Fibroblast of upper back skin (primary cell): ENCODE results near the gene SLC19A2.
A peak's percentile ranks its signal among the peaks of the same experiment; 100 is the strongest.
"Not testable (repeated sequence)": the region's sequence is repeated elsewhere in the genome, so short reads cannot be mapped to it uniquely, and the experiment has no call there.

Experiments
- DNase-seq: peaks from one replicate; pipeline ENCODE4 v3.0.0-alpha.2; 2013

The SLC19A2 gene

DNA sequence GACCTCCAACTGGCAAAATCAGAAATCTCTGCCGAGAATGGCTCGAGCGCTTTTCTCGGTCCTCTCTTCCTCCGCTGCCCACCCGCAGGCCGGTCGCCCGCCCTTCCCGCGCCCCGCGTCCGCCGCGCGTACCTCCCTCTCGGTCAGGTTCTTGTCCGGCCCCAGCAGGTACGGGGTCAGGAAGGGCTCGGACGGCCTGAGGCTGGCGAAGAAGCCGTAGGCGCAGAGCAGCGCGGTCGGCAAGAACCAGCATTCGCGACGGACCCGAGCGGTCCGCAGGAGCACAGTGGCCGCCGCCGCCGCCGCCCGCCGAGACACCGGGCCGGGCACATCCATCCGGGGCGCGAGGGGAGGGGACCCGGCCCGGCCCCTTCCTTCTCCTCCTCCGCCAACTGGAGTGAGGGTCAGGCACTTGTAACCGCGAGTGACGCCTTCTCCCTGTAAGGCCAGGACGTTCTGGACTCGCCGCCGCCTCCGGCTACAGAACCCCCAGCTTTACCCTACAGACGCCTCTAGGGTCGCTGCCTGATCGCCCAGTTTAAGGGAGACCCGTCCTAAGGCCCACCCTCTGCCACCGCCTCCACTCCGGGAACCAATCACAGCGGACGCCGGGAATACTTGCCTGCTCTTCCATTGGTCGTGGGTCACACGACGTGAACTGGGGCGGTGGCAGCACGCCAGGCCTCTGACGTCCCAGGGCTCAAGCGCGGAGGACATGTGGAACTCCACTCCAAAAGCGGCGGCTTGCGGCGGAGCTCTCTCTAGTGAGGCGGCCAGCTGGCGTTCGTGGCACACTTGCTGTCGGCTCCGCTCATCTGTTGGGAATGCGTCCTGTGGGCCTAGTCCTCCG is at the start of gene SLC19A2:
TSS of gene SLC19A2 (minus strand) at position 514 of the 850 bp plus-strand sequence. CDS start at position 336, 178 bp downstream.
- DNase-seq = peak; percentile 100

DNA sequence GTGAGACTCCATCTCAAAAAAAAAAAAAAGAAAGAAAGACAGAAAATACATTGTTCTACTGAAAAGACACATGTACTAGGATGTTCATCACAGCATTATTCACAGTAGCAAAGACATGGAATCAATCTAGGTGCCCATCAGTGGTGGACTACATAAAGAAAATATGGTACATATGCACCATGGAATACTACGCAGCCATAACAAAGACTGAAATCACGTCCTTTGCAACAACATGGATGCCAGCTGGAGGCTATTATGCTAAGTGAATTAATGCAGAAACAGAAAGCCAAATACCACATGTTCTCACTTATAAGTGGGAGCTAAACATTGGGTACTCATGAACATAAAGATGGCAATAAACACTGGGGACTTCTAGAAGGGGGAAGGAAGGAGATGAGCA is 48.9 kb upstream of the SLC19A2 start:
- DNase-seq = no peak

DNA sequence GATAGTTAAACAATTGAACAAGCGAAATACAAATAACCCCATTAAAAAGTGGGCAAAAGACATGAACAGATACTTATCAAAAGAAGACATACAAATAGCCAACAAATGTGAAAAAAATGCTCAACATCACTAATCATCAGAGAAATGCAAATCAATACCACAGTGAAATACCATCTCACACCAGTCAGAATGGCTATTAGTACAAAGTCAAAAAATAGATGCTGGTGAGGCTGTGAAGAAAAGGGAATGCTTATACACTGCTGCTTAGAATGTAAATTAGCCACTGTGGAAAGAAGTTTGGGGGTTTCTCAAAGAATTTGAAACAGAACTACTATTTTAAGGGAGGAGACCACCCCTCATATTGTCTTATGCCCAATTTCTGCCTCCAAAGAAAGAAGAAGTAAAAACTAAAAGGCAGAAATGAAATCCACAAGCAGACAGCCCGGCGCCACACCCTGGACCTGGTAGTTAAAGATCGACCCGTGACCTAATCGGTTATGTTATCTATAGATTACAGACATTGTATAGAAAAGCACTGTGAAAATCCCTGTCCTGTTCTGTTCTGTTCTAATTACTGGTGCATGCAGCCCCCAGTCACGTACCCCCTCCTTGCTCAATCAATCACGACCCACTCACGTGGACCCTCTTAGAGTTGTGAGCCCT is 47.9 kb upstream of the SLC19A2 start:
- not testable (repeated sequence) for DNase-seq

DNA sequence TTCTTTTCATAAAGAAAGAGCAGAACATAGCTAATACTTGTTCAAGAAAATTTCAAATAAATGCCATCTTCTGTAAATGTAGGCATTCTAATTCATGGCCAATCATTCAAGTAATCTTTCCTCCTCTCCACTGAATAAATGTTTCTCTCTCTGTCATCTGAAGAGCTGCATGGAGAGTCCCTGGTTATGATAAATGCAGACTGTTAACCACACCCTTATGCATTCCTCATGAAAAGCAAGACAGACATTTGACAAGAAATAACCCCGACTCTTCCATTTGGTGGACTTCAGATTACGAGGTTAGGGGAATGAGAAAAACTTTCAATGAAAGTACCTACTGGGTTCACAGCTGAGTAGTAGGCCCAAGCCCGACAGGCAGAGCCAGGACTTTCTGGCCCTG is 44.7 kb upstream of the SLC19A2 start:
- no peak for DNase-seq

DNA sequence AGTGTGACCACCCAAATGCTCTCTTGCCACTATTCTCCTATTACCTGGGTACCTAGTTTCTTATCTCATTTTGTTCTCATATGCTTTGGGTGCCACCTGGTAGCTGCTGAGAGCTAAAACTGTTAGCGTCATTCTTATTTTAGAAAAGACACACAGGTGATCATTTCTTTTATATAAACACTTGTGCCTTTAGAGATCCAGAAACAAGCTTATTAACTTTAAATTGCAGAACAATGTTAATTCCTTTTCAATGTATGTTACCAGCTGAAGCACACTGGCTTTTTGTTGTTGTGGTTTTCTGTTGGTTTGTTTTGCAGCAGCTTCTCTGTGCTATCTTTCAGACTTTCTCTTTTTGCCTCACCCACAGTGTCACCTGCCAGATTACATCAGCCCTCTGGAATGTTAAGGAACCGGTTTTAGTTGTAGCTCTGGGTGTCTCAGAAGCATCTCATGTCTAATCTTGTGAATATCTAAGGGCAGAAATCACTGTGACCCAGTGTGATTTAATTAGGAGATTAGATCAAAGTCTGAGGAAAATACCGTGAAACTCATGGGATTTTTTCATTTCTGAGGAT is 43.4 kb upstream of the SLC19A2 start:
- peak; percentile 12 for DNase-seq

DNA sequence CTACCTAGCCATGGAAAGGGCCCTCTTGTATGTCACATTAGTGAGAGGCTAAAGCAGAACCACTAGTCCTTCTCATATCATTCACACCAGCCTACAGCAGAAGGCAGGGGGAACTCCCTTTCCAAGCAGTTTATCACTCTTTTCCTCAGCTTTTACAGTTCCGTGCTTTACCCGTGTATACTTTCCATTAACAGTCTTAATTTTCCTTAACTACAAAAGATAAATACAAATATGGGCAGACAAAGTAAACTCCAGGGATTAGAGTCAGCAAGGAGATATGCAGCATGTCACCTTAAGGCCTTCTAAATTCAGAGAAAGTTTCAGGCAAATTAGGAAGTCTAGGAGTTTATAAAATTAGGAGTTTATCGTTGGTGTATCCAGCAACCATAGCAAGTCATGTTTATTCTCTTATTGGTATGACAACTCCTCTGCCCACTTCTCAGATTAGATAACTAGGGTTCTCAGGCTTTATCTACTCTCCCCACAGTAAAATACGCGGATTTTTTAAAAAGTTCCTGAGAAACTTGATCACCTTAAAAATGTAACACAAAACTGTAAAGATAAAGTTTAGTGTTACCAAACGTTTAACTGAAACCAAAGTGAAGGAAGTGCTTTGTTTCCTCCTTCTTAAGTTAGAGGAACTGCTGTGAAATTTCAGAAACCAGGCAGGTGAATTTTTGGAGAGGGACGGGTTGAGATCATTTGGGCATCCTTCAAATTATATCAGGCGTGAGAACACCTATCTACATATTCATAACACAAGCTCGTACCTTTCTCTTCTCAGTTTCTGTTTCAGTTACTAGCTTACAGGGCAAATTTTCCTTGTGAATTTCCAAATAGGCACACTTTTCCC is 42.7 kb upstream of the SLC19A2 start:
- no peak for DNase-seq

DNA sequence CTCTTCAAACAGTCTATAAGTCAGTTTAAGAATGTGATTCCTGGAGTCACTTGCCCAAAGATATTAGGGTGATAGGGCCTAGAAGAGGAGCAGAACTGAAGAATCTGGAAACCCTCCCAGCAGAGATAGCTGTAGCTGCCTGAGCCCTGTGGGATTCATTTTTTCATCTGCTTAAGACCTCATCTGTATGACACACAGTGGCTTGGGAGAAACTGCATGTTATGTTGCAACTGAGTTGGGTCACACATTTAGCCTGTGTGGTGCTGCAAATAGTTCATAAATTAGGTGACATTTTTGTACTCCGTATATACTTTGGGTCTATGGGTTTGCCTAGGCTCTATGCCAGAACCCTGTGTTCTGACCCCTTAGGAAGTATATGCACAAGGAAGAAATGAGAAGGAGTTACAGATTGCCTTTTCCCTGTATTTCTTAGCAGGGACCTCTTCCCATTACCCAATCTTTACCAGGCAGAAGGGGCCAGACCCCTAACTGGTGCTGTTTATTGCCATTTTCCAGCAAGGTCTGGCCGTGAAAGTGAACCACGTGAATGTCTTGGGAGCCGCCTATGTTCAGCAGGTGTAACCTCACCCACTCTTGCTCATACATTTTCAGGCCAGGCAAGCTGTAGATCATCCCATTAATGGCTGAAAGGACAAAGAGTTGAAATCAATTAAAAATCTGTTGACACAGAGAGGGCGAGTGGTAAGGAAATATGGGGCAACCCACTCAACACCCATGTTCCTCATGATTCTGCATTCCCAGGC is 41.9 kb upstream of the SLC19A2 start:
- DNase-seq = peak; percentile 24

DNA sequence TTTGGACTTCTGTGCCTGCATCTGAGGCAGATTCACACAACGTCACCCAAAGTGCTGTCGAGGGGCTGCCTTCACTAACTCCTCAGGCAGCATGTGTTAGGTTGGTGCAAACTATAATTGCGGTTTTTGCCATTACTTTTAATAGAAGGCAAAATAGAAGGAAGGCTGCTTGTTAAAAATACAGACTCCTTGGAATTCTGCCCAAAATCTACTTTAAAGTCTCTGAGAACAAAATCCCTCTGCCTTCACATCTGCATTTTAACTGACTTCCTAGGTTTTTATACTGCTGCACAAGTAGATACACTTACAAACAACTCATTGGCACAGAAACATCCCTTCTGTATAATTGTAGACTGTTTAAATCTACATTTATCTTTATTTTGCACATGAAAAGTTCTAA is 41.3 kb upstream of the SLC19A2 start:
- DNase-seq = no peak

GRCh38 chr1:169526120-169526832 is 40.5 kb upstream of the SLC19A2 start:
- no peak for DNase-seq

- no peak for DNase-seq
These were observed 39.6 kb upstream of the SLC19A2 start for GRCh38 chr1:169525391-169525790.

- DNase-seq = no peak
These were observed 38.2 kb upstream of the SLC19A2 start for GRCh38 chr1:169523904-169524303.

DNA sequence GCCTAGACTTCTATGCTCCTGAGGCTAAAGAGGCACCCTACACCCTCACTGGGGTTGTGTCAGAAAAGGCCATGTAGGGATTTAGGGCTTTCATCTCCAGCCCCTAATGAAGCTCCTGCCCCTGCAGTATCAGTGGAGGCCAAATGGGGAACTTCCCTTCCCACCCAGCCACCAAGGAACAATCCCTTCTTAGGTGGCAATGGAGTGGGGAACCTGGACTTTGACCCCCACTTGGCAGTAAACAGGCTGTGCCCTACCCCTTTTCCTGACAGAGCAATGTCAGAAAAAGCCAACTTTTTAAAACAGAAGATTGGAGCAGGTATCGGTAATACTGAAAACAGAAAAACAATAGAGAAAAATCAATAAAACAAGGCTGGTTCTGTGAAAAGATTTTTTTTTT is 35.5 kb upstream of the SLC19A2 start:
- DNase-seq = no peak

- DNase-seq = no peak
These were observed 31.9 kb upstream of the SLC19A2 start for GRCh38 chr1:169517558-169518186.

- no peak for DNase-seq
These were observed 29.9 kb upstream of the SLC19A2 start for GRCh38 chr1:169515641-169516040.

- DNase-seq = no peak
These were observed 29.0 kb upstream of the SLC19A2 start for GRCh38 chr1:169514566-169515270.

DNA sequence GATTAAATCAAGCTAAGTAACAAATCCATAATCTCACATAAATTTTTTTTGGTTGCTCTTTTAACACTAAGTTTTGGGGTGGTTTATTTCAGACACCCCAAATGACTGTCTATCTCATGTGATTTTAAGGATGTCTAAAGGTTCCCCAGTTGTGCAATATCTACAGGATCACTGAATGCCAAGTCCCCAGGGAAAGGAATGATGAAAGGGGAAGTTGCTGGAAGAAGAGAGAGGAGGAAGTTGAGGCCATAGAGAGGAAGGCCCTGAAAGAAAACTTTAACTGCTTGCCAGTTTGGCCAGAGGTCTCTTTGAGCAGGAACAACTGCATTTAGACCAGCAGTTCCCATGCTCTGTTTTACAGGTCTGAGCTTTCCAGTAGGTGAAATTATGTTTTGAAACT is 27.5 kb upstream of the SLC19A2 start:
- DNase-seq = no peak

- DNase-seq = peak; percentile 67
These were observed 25.7 kb upstream of the SLC19A2 start for GRCh38 chr1:169511316-169512005.

DNA sequence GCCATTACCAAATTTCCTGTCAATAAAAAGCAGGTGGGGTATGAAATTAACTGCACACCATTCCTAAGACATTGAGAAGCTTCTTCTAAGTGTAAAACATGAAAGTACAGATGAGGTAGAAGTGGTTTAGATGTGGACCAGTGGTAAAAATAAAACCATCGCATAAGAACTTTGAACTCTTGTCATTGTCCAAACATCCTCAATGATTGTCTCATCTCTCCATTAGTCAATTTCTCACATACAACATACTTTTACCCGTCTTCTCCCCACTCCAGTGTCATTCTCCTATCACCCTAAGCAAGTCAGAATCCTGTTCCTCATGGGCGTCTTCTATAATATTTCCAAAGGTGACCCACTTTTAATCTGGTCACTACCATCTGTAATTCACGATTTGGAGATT is 24.3 kb upstream of the SLC19A2 start:
- DNase-seq = no peak

DNA sequence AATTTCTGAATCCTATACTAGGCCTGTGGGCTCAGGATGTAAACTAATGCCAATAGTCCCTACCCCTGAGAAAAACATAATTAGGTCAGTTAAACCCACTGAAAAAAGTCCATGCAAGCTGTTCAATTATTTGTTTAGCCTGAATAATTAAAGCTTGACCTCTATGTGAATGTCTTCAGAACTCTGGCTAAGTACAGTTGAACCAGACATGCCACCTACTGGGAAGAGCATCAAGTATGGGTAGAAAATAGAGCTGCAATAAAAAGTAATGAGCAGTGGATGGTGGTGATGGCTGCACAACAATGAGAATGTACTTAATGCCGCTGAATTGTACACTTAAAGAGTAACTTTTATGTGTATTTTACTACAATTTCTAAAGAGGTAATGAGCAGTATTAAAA is 23.6 kb upstream of the SLC19A2 start:
- DNase-seq = no peak
